GM18502 (cell line): ENCODE measurements around the gene LIMA1.
"Not testable (repeated sequence)": the region's sequence is repeated elsewhere in the genome, so short reads cannot be mapped to it uniquely, and the experiment has no call there.

Experiments
- ATAC-seq: cut with Tn5 transposase; IDR thresholded peaks from one replicate; pipeline ENCODE4 v1.9.1; 2021; ENCODE audit warnings: mild to moderate bottlenecking; ENCODE audit not compliant: unreplicated experiment, poor library complexity

LIMA1 gene

GRCh38 chr12:50283229-50283923 lies at the start of gene LIMA1:
TSS of gene LIMA1 (minus strand) at chr12:50283520. CDS start at chr12:50248751, 34,769 bp downstream.
- ATAC-seq = peak; percentile 92

- no peak for ATAC-seq
Measured at GRCh38 chr12:50331745-50332144, 48.4 kb upstream of the LIMA1 start.

- not testable (repeated sequence) for ATAC-seq
Measured at GRCh38 chr12:50328664-50329063, 45.3 kb upstream of the LIMA1 start.

DNA sequence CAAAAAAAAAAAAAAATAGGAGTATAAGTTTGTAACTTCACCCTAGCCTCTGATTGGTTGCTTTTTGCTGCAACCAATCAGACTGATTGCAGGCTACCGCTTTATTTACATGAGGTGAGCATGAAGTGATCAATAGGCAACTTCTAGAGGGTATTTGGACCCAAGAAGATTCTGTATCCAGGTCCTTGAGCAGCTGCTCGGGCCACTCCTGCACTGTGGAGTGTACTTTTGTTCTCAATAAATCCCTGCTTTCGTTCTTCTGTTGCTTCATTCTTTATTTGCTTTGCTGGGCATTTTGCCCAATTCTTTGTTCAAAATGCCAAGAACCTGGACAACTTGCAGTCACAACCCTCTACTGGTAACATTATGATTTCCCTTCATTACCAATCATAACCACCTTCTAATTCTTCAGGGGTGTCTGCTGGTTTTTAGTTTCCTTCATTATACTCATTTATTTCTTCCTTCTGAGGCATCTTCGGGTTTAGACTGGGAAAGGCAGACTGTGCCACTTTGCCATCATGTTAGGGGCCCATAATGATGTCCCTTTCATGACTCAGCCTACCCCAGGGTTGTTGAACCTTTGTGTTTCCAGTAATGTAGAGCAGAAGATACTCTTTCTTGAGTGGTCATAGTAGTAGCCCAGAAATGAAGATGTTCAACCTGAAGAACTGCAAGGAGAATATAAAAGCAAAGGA lies 43.4 kb upstream of the LIMA1 start:
- no peak for ATAC-seq

- ATAC-seq = no peak
Measured at GRCh38 chr12:50325890-50326391, 42.6 kb upstream of the LIMA1 start.

- not testable (repeated sequence) for ATAC-seq
Measured at GRCh38 chr12:50324770-50325169, 41.5 kb upstream of the LIMA1 start.

DNA sequence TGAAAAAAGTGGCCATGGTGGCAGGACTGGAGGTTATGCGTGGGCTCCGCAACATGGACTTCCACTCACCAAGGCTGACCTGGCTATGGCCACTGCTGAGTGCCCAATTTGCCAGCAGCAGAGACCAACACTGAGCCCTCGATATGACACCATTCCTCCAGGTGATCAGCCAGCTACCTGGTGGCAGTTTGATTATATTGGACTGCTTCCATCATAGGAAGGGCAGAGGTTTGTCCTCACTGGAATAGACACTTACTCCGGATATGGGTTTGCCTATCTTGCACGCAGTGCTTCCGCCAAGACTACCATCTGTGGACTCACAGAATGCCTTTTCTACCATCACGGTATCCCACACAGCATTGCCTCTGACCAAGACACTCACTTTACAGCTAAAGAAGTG lies 40.8 kb upstream of the LIMA1 start:
- not testable (repeated sequence) for ATAC-seq

DNA sequence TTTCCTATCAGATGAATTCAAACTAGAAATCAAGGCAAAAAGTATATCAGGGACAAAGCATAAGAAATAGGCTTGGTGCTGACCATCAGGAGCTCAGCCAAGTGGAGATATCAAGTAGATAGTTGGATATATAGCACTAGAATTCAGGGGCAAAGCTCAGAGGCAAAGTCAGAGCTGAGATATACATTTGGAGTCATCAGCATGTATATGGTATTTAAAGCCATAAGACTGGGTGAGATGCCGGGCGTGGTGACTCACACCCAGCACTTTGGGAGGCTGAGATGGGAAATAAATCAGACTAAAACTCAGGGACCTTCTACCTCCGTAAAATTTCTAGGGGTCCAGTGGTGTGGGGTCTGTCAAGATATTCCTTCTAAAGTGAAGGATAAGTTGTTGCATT lies 38.9 kb upstream of the LIMA1 start:
- no peak for ATAC-seq

- ATAC-seq = no peak
Measured at GRCh38 chr12:50317203-50317602, 33.9 kb upstream of the LIMA1 start.

GRCh38 chr12:50315803-50316202 lies 32.5 kb upstream of the LIMA1 start:
- ATAC-seq = no peak

GRCh38 chr12:50314636-50315312 lies 31.5 kb upstream of the LIMA1 start:
- ATAC-seq = no peak

GRCh38 chr12:50313971-50314370 lies 30.7 kb upstream of the LIMA1 start:
- ATAC-seq = not testable (repeated sequence)

DNA sequence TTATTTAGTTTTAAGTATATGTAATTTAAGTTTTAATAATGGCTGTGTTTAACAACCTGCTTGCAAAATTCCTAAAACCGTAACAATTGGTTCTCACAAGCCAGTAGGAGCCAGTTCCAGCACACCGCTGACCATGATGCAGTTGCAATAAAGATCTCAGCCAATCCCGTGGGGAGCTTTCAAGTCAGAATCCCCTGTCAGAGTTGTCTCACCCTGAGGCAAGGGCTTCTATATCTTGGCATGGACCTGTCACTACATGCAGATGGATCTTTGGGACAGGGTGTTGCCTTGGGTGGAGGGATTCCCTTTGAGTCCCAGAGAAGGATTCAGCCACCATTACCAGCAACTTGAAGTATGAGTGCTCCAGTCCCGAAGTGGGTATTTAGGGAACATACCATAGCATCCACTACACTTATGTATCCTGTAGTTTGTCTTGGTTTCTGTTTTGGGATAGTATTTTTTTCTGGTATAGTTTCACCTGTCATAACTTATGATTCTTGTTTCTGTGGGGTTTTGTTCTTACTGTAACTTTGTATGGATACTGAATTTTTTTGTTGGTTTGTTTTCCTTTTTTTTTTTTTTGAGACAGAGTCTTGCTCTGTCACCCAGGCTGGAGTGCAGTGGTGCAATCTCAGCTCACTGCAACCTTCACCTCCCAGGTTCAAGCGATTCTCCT lies 30.1 kb upstream of the LIMA1 start:
- ATAC-seq = no peak

GRCh38 chr12:50311858-50312609 lies 28.7 kb upstream of the LIMA1 start:
- ATAC-seq = not testable (repeated sequence)

DNA sequence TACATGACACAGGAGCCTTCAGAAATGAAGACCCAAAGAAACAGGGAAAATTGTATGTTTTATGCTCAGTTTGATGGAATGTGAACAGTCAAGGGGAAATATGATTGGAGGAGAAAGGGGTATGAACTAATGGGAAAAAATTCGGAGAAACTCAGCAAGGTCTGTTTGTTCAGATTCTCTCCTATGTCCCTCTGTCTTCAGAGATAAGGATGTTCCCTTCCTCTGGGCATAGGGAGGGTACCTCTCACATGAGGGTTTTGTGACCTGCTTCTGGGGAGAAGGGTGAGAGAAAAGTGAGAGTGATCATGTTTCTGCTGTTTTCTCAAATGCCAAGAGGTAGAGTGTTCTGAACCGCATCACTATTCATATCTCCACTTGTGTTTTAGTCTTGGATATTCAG lies 26.6 kb upstream of the LIMA1 start:
- no peak for ATAC-seq

- ATAC-seq = no peak
Measured at GRCh38 chr12:50302686-50303085, 19.4 kb upstream of the LIMA1 start.

DNA sequence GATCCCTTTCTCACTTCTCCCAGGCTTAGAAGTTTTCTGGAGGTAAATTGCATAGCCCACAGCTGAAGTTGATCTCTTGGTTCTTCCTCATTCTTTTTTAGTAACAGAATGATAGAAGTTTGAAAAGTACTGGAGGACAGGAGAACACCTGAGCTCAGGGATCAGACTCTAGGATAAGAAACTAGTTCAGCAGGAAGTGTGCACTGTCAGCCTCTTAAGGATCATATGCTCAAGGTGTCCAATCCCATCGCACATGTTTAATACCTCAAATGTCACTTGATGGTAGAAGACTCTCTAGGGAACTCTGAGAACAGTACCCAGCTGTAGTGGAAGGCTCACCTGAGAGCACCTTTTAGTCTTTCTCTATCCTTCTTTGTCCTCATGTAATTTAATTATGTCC lies 14.7 kb upstream of the LIMA1 start:
- ATAC-seq = no peak

- ATAC-seq = no peak
Measured at GRCh38 chr12:50297027-50297426, 13.7 kb upstream of the LIMA1 start.

DNA sequence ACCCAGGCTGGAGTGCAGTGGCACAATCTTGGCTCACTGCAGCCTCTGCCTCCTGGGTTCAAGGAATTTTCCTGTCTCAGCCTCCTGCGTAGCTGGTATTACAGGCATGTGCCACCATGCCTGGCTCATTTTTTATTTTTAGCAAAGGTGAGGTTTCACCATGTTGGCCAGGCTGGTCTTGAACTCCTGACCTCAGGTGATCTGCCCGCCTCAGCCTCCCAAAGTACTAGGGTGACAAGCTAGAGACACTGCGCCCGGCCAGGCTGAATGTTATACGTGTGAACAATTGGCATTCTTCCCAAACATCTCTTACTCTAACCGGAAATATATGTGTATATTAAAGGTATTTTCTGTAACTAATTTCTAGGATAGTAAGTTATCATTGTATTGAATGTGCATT lies 13.2 kb upstream of the LIMA1 start:
- no peak for ATAC-seq

GRCh38 chr12:50291377-50291776 lies 8.1 kb upstream of the LIMA1 start:
- no peak for ATAC-seq
